ENCODE results near the gene PPP1R26.
"Not testable (repeated sequence)": the region's sequence is repeated elsewhere in the genome, so short reads cannot be mapped to it uniquely, and the experiment has no call there.

Gene PPP1R26, protein sequence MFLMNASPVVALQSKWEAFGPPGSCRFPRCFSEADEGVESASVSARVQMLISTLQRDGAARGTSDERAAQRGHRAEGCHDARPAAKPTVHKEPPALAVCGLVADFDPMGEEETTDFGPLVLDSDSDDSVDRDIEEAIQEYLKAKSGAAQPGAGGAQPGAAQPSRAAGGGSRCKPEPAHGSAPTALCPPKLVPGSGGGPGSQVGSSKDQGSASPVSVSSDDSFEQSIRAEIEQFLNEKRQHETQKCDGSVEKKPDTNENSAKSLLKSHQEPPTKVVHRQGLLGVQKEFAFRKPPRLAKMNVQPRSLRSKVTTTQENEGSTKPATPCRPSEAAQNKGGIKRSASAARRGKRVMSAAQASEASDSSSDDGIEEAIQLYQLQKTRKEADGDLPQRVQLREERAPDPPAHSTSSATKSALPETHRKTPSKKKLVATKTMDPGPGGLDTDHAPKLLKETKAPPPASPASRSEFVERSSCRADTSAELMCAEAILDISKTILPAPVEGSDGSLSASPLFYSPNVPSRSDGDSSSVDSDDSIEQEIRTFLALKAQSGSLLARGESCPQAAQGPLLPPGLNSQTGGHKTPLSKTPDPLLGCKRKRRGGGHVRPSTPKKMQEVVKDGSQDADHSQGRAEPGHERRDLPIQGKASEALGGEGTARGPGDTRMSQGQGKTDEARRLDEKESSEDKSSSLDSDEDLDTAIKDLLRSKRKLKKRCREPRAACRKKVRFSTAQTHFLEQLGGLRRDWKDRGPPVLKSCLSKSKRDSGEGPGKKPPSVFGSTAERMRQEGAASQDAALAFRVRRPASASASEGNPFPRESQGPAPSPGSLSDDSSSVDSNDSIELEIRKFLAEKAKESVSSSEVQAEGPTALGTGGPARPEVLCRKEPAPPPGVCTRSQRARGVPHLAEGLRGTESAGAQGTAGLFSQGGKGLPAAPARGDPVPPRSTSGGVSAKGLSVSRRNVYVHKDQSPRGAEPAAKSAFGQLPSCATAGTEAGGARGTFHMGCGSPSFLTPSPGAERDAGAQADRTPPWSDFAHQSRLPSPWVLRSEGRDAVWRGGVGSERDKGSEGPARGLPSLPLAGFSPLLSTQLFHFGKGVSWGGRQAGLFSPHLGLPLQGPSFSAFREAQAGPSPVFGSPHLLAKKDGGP (N-terminal part only)

DNA sequence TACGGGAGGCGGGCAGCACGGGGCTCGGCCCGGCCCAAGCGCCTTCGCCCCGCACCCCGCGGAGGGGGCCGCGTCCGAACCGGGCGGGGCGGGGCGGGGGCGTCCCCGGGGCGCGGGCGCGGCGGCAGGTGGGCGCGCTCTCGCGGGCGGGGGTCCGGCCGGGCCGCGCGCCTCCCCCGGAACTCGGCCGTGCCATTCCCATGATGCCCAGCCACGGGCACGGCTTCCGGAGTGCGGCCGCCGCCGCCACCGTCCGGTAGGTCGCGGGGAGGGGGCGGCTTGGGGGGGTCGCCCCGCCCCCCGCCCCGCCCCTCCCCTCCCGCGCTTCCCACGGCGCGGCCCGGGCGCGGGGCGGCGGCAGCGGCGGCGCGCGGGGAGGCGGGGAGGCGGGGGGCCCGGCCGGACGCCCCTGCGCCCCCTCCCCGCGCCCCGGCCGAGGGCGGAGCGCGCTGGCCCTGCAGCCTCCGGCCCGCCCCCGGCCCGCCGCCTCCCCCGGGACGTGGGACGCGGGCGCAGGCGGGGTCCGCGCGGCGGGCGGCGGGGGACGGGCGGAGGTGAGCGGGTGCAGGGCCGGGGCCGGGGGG is at the start of gene PPP1R26:
Gene PPP1R26 (plus strand): TSS at position 314 of the 584 bp plus-strand sequence. CDS start 4,729 bp downstream, outside the sequence.
- Histone ChIP-seq H3K9ac (ENCODE audit: low read depth, low read length) (peak within 1 kb of the TSS; percentile 87), H3K4me3 (ENCODE audit: low read depth, low read length) (peak within 1 kb of the TSS; percentile 54), H3K9me3 (ENCODE audit: control insufficient read depth, insufficient read depth, low read length) (no peaks in the 10 kb centered on the region), H3K4me1 (ENCODE audit: control insufficient read depth, insufficient read depth, low read length) (no peaks in the 10 kb centered on the region), H3K27me3 (ENCODE audit: control insufficient read depth, insufficient read depth, low read length) (no peaks in the 10 kb centered on the region), H3K36me3 (ENCODE audit: control insufficient read depth, insufficient read depth, low read length) (peaks cover 12% of the 10 kb centered on the region)

DNA sequence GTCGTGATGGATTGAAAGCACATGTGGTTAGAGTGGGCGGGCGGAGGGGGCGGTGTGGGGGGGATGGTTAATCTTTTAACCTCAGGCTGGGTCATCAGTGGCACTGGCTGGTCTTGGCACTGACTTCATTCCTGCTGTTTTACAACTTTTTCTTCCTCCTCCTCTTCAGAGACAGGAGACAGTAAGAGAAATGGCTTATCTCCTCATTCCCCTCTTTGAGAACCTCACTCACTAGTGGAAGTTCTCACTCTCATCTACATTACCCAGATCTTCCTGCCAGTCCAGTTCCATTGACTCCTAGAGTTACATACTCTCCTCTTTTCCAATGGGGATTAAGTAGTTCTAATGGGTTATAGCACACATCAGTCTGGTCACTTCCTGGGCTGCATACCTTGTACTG is 42.3 kb upstream of the PPP1R26 start:
- H3K4me3 ChIP-seq (ENCODE audit: low read depth, low read length), result no peak overlapping the region
- H3K36me3 ChIP-seq (ENCODE audit: control insufficient read depth, insufficient read depth, low read length), result no peaks in the 10 kb centered on the region
- H3K4me1 ChIP-seq (ENCODE audit: control insufficient read depth, insufficient read depth, low read length), result no peaks in the 10 kb centered on the region
- no peak overlapping the region for H3K9ac ChIP-seq (ENCODE audit: low read depth, low read length)
- H3K9me3 ChIP-seq (ENCODE audit: control insufficient read depth, insufficient read depth, low read length), result no peaks in the 10 kb centered on the region
- H3K27me3 ChIP-seq (ENCODE audit: control insufficient read depth, insufficient read depth, low read length), result no peaks in the 10 kb centered on the region

DNA sequence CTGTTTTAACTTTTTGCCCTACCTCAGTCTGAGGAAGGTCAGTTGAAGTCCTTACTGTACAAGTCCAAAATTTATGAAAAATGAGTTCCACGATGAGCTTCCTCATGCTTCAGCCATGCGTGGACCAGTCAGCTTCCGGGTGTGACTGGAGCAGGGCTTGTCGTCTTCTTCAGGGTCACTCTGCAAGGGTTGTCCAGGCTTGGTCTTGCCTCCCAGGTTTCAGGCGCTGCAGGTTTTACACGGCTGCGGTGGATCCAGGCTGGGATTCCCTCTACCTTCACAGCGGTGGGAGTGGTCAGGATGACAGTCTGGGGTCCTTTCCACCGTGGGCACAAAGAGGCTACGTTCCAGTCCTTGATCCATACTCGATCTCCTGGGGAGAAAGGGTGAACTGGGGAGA is 41.9 kb upstream of the PPP1R26 start:
- H3K36me3 ChIP-seq (ENCODE audit: control insufficient read depth, insufficient read depth, low read length); H3K9me3 ChIP-seq (ENCODE audit: control insufficient read depth, insufficient read depth, low read length); H3K27me3 ChIP-seq (ENCODE audit: control insufficient read depth, insufficient read depth, low read length); H3K9ac ChIP-seq (ENCODE audit: low read depth, low read length); H3K4me1 ChIP-seq (ENCODE audit: control insufficient read depth, insufficient read depth, low read length); H3K4me3 ChIP-seq (ENCODE audit: low read depth, low read length): not testable (repeated sequence)

DNA sequence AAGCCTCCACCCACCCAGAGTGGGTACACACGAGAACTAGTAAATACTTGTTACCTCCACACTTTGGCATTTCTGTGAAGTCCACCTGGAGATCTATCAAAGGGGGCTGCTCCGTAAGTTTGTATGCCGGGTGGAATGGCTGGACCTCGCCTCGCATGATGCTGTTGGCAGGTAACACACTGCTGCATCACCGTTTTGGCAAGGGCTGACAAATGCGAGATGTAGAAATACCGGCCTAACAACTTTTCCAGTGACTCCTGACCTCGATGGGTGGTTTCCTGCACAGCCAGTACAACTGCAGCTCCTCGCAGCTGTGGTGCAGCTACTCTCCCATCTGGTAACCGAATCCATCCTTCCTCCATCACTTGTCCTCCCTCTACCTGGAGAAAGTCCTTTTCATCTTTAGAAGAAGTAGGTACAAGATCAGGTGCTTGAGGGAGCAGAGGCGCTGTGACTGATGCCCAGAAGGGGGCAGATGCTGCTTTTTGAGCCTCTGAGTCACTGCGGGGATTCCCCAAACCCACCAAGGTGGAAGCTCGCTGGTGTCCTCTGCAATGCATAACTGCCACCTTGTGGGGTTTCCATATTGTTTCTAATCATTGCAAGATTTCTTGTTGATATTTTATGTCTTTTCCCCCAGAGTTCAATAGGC is 40.9 kb upstream of the PPP1R26 start:
- not testable (repeated sequence) for H3K4me3 ChIP-seq (ENCODE audit: low read depth, low read length); H3K9me3 ChIP-seq (ENCODE audit: control insufficient read depth, insufficient read depth, low read length); H3K4me1 ChIP-seq (ENCODE audit: control insufficient read depth, insufficient read depth, low read length); H3K36me3 ChIP-seq (ENCODE audit: control insufficient read depth, insufficient read depth, low read length); H3K27me3 ChIP-seq (ENCODE audit: control insufficient read depth, insufficient read depth, low read length); H3K9ac ChIP-seq (ENCODE audit: low read depth, low read length)

DNA sequence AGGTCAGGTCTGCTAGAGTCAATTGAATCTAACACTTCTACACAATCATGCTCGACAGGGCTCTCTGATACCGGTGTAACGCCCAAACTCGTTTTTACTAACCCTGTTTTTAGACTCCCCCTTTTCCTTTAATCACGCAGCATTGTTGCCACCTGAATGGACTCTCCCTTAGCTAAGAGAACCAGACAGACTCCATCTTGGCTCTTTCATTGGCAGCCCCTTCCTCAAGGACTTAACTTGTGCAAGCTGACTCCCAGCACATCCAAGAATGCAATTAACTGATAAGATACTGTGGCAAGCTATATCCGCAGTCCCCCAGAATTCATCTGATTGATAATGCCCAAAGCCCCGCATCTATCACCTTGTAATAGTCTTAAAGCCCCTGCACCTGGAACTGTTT is 40.1 kb upstream of the PPP1R26 start:
- not testable (repeated sequence) for H3K4me3 ChIP-seq (ENCODE audit: low read depth, low read length); H3K36me3 ChIP-seq (ENCODE audit: control insufficient read depth, insufficient read depth, low read length); H3K4me1 ChIP-seq (ENCODE audit: control insufficient read depth, insufficient read depth, low read length); H3K9me3 ChIP-seq (ENCODE audit: control insufficient read depth, insufficient read depth, low read length); H3K9ac ChIP-seq (ENCODE audit: low read depth, low read length); H3K27me3 ChIP-seq (ENCODE audit: control insufficient read depth, insufficient read depth, low read length)

DNA sequence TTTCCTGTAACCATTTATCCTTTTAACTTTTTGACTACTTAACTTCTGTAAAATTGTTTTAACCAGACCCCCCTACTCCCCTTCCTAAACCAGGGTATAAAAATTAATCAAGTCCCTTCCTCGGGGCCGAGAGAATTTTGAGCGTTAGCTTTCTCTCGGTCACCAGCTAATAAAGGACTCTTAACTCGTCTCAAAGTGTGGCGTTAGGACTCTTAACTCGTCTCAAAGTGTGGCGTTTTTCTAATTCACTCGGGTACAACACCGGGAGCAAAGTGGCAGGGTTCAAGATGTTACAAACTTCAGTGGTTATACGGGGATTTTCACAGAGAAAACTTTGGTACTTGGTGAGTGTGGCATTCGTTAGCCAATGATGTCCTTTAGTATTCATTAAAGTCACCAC is 39.7 kb upstream of the PPP1R26 start:
- Histone ChIP-seq H3K4me3 (ENCODE audit: low read depth, low read length) (no peak overlapping the region), H3K36me3 (ENCODE audit: control insufficient read depth, insufficient read depth, low read length) (no peaks in the 10 kb centered on the region), H3K4me1 (ENCODE audit: control insufficient read depth, insufficient read depth, low read length) (no peaks in the 10 kb centered on the region), H3K9ac (ENCODE audit: low read depth, low read length) (no peak overlapping the region), H3K9me3 (ENCODE audit: control insufficient read depth, insufficient read depth, low read length) (no peaks in the 10 kb centered on the region), H3K27me3 (ENCODE audit: control insufficient read depth, insufficient read depth, low read length) (no peaks in the 10 kb centered on the region)

DNA sequence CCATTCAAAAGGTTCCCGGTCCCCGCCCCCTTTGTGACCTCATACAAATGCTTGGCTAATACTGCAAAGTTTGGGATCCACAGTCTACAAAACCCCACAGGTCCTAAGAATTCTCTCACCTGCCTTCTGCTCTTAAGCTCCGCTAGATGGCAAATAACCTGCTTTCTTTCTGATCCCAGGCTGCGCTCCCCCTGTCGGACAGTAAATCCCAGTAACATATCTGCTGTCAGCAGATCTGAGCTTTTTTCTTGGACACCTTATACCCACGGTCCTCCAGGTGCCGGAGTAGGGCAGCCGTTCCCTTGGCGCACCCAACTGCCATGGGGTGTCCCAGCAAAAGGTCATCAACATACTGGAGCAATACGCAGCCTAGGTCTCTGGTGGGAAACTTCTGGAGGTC is 39.0 kb upstream of the PPP1R26 start:
- no peaks in the 10 kb centered on the region for H3K4me1 ChIP-seq (ENCODE audit: control insufficient read depth, insufficient read depth, low read length)
- no peaks in the 10 kb centered on the region for H3K9me3 ChIP-seq (ENCODE audit: control insufficient read depth, insufficient read depth, low read length)
- H3K27me3 ChIP-seq (ENCODE audit: control insufficient read depth, insufficient read depth, low read length), result no peaks in the 10 kb centered on the region
- H3K36me3 ChIP-seq (ENCODE audit: control insufficient read depth, insufficient read depth, low read length), result no peaks in the 10 kb centered on the region
- no peak overlapping the region for H3K9ac ChIP-seq (ENCODE audit: low read depth, low read length)
- no peak overlapping the region for H3K4me3 ChIP-seq (ENCODE audit: low read depth, low read length)

DNA sequence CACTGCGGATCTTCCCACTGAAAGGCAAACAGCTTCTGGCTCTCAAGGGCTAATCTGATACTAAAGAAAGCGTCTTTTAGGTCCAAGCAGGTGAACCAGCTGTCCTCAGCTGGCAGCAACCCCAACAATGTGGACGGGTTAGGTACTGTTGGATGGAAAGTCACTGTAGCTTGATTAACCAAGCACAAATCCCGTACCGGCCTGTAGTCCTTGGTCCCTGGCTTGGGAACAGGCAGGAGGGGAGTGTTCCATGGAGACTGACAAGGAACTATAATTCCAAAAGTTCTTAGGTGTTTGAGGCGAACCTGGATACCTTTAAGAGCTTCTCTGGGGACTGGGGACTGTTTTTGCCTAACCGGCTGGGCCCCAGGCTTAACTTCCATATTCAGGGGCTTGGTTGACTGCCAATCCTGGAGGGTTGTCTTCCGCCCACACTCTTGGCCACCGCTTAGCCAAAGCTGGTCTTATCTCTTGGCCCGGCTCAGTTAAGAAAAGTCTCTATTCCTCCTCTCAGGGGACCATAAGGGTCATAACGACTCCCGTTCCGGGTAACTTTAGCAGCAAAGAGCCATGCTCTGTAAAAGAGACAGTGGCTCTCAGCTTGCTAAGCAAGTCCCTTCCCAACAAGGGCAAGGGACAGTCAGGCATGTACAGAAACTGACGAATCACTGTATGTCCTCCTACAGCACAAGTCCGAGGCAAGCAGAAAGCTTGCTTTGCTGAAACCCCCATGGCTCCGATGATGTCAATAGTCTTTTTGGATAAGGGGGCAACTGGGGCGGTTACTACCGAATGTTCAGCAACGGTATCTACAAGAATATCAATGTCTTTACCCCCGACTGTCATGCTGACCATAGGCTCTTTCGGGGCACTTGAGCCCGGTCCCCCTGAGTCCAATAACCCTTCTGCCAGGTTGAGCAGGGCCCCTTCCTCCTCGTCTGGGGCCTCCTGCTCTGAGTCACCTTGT is 38.2 kb upstream of the PPP1R26 start:
- not testable (repeated sequence) for H3K4me1 ChIP-seq (ENCODE audit: control insufficient read depth, insufficient read depth, low read length); H3K9me3 ChIP-seq (ENCODE audit: control insufficient read depth, insufficient read depth, low read length); H3K4me3 ChIP-seq (ENCODE audit: low read depth, low read length); H3K27me3 ChIP-seq (ENCODE audit: control insufficient read depth, insufficient read depth, low read length); H3K9ac ChIP-seq (ENCODE audit: low read depth, low read length); H3K36me3 ChIP-seq (ENCODE audit: control insufficient read depth, insufficient read depth, low read length)

DNA sequence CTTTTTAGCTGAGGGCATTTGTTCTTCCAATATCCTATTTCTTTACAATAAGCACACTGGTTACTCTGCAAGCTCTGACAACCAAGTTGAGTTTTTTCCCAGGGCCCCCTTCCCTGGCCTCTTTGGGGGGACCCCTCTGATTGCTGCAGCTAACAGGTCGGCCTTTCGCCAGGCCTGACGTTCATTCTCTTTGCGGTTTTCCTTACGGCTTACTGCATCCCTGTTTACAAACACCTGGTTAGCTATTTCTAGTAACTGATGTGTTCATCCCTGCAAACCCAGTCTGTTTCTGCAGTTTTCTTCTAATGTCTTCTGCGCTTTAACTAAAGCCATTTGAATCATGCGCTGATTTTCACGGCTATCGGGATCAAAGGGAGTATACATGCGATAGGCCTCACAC is 37.5 kb upstream of the PPP1R26 start:
- Histone ChIP-seq H3K4me1 (ENCODE audit: control insufficient read depth, insufficient read depth, low read length) (no peaks in the 10 kb centered on the region), H3K27me3 (ENCODE audit: control insufficient read depth, insufficient read depth, low read length) (no peaks in the 10 kb centered on the region), H3K9ac (ENCODE audit: low read depth, low read length) (no peak overlapping the region), H3K36me3 (ENCODE audit: control insufficient read depth, insufficient read depth, low read length) (no peaks in the 10 kb centered on the region), H3K4me3 (ENCODE audit: low read depth, low read length) (no peak overlapping the region), H3K9me3 (ENCODE audit: control insufficient read depth, insufficient read depth, low read length) (no peaks in the 10 kb centered on the region)

DNA sequence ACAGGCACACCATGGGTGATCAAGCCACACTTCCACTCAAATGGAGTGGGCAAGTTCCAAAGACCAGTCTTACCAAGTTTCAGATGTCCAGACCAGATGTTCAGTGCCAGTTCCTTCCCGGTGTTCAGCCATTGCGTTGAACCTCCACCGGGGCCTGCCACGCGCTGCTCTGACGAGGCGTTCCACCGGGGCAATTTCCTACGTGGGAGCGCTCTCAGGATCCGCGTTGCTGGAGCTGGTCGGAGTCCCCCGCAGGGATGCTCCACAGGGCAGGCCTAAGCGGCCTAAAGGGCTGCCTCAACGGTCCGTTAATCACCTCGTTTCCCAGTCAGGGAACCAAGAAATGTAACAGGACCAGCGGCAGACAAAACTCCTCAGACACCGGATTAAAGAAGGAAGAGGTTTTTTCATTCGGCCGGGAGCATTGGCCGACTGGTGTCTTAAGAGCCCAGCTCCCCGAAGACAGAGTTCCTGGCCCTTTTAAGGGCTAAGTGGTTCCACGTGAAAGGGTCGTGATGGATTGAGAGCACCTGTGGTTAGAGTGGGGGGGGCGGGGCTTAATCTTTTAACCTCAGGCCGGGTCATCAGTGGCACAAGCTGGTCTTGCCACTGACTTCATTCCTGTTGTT is 35.7 kb upstream of the PPP1R26 start:
- Histone ChIP-seq H3K4me3 (ENCODE audit: low read depth, low read length) (no peak overlapping the region), H3K9ac (ENCODE audit: low read depth, low read length) (no peak overlapping the region), H3K4me1 (ENCODE audit: control insufficient read depth, insufficient read depth, low read length) (no peaks in the 10 kb centered on the region), H3K9me3 (ENCODE audit: control insufficient read depth, insufficient read depth, low read length) (no peaks in the 10 kb centered on the region), H3K36me3 (ENCODE audit: control insufficient read depth, insufficient read depth, low read length) (no peaks in the 10 kb centered on the region), H3K27me3 (ENCODE audit: control insufficient read depth, insufficient read depth, low read length) (no peaks in the 10 kb centered on the region)
